HEK293 (cell line): Measurements from ENCODE around the gene ENDOV.
A peak's percentile ranks its signal among the peaks of the same experiment; 100 is the strongest.

Source experiments
- ATF2 ChIP-seq: fragments of 450-650 bp; formaldehyde crosslinking; IDR thresholded peaks from 2 replicates; pipeline ENCODE4 v1.5.1; 2016; ENCODE audit warnings: missing biosample characterization, missing genetic modification characterization, low read depth
- IKZF3 ChIP-seq: fragments of 450-650 bp; IDR thresholded peaks from 2 replicates; pipeline ENCODE4 v1.5.0; 2018; ENCODE audit warnings: missing biosample characterization, mild to moderate bottlenecking, missing genetic modification characterization, moderate library complexity
- KLF17 ChIP-seq: fragments of 450-650 bp; formaldehyde crosslinking; IDR thresholded peaks from 2 replicates; pipeline ENCODE4 v1.5.1; 2016; ENCODE audit warnings: missing biosample characterization, missing genetic modification characterization
- KLF8 ChIP-seq: fragments of 450-650 bp; formaldehyde crosslinking; IDR thresholded peaks from 2 replicates; pipeline ENCODE4 v1.5.1; 2016; ENCODE audit warnings: missing biosample characterization, missing genetic modification characterization
- TCF7L2 ChIP-seq: IDR thresholded peaks from 2 replicates; pipeline ENCODE4 v1.6.1; 2011; ENCODE audit warnings: low read depth, mild to moderate bottlenecking, inconsistent platforms, low read length, moderate library complexity, borderline replicate concordance
- TRIM28 ChIP-seq: IDR thresholded peaks from 2 replicates; pipeline ENCODE4 v1.6.1; 2011; ENCODE audit warnings: low read length, control low read depth, borderline replicate concordance
- TSHZ1 ChIP-seq: fragments of 450-650 bp; formaldehyde crosslinking; IDR thresholded peaks from 2 replicates; pipeline ENCODE4 v1.5.1; 2016; ENCODE audit warnings: missing biosample characterization, missing genetic modification characterization, borderline replicate concordance
- YY2 ChIP-seq: fragments of 450-650 bp; formaldehyde crosslinking; IDR thresholded peaks from 2 replicates; pipeline ENCODE4 v1.5.1; 2016; ENCODE audit warnings: missing biosample characterization, missing genetic modification characterization
- ZIC2 ChIP-seq: fragments of 450-650 bp; formaldehyde crosslinking; IDR thresholded peaks from 2 replicates; pipeline ENCODE4 v1.5.1; 2016; ENCODE audit warnings: missing biosample characterization, missing genetic modification characterization
- ZNF10 ChIP-seq: fragments of 450-650 bp; formaldehyde crosslinking; IDR thresholded peaks from 2 replicates; pipeline ENCODE4 v1.5.1; 2017; ENCODE audit warnings: missing biosample characterization, missing genetic modification characterization
- ZNF112 ChIP-seq: fragments of 450-650 bp; formaldehyde crosslinking; IDR thresholded peaks from 2 replicates; pipeline ENCODE4 v1.5.0; 2017; ENCODE audit warnings: missing biosample characterization, missing genetic modification characterization
- ZNF280D ChIP-seq: fragments of 450-650 bp; formaldehyde crosslinking; IDR thresholded peaks from 2 replicates; pipeline ENCODE4 v1.5.1; 2016; ENCODE audit warnings: missing biosample characterization, missing genetic modification characterization
- ZNF311 ChIP-seq: fragments of 450-650 bp; formaldehyde crosslinking; IDR thresholded peaks from 2 replicates; pipeline ENCODE4 v1.5.1; 2017; ENCODE audit warnings: missing biosample characterization, missing genetic modification characterization, borderline replicate concordance
- ZNF324 ChIP-seq: fragments of 450-650 bp; formaldehyde crosslinking; IDR thresholded peaks from 2 replicates; pipeline ENCODE4 v1.5.1; 2016; ENCODE audit warnings: missing biosample characterization, missing genetic modification characterization
- ZNF335 ChIP-seq: fragments of 450-650 bp; formaldehyde crosslinking; conservative IDR thresholded peaks from 2 replicates; pipeline ENCODE4 v1.5.1; 2016; ENCODE audit warnings: missing biosample characterization, missing genetic modification characterization
- ZNF391 ChIP-seq: fragments of 450-650 bp; formaldehyde crosslinking; IDR thresholded peaks from 2 replicates; pipeline ENCODE4 v1.5.1; 2016; ENCODE audit warnings: low read depth, missing biosample characterization, missing genetic modification characterization, borderline replicate concordance
- ZNF488 ChIP-seq: fragments of 450-650 bp; formaldehyde crosslinking; IDR thresholded peaks from 2 replicates; pipeline ENCODE4 v1.5.1; 2016; ENCODE audit warnings: missing biosample characterization, missing genetic modification characterization
- ZNF596 ChIP-seq: fragments of 450-650 bp; IDR thresholded peaks from 2 replicates; pipeline ENCODE4 v1.5.0; 2018; ENCODE audit warnings: missing biosample characterization, mild to moderate bottlenecking, missing genetic modification characterization, moderate library complexity
- ZNF623 ChIP-seq: fragments of 450-650 bp; formaldehyde crosslinking; IDR thresholded peaks from 2 replicates; pipeline ENCODE4 v1.5.1; 2016; ENCODE audit warnings: missing biosample characterization, missing genetic modification characterization
- ZNF624 ChIP-seq: fragments of 450-650 bp; formaldehyde crosslinking; IDR thresholded peaks from 2 replicates; pipeline ENCODE4 v1.5.1; 2017; ENCODE audit warnings: missing biosample characterization, missing genetic modification characterization
- ZNF645 ChIP-seq: fragments of 450-650 bp; formaldehyde crosslinking; IDR thresholded peaks from 2 replicates; pipeline ENCODE4; 2016; ENCODE audit warnings: missing biosample characterization, missing genetic modification characterization
- ZNF701 ChIP-seq: fragments of 450-650 bp; formaldehyde crosslinking; IDR thresholded peaks from 2 replicates; pipeline ENCODE4 v1.5.1; 2016; ENCODE audit warnings: missing biosample characterization, missing genetic modification characterization
- ZNF747 ChIP-seq: fragments of 450-650 bp; formaldehyde crosslinking; IDR thresholded peaks from 2 replicates; pipeline ENCODE4 v1.5.1; 2016; ENCODE audit warnings: missing biosample characterization, missing genetic modification characterization
- ZSCAN16 ChIP-seq: fragments of 450-650 bp; formaldehyde crosslinking; IDR thresholded peaks from 2 replicates; pipeline ENCODE4 v1.5.1; 2016; ENCODE audit warnings: missing biosample characterization, missing genetic modification characterization
- ZSCAN18 ChIP-seq: fragments of 450-650 bp; formaldehyde crosslinking; IDR thresholded peaks from 2 replicates; pipeline ENCODE4 v1.5.1; 2016; ENCODE audit warnings: missing biosample characterization, missing genetic modification characterization

ENDOV gene

GRCh38 chr17:80474961-80475909 lies 60.3 kb downstream of the ENDOV start (continued):
- TF ChIP-seq ZNF645 (tag by site-specific recombination) (no peak), ZNF623 (tag by site-specific recombination) (no peak; the same call in 1 of the 2 replicates), ZNF280D (tag by site-specific recombination) (no peak), ZNF311 (tag by site-specific recombination) (no peak), ATF2 (tag by site-specific recombination) (no peak), KLF17 (no peak), ZNF701 (tag by site-specific recombination) (no peak), TCF7L2 (no peak), ZIC2 (tag by site-specific recombination) (peak; percentile 66), ZNF112 (no peak), IKZF3 (tag by site-specific recombination) (no peak), ZNF335 (tag by site-specific recombination) (peak; percentile 54), KLF8 (no peak), ZSCAN18 (no peak), ZSCAN16 (no peak), ZNF747 (tag by site-specific recombination) (no peak), ZNF391 (tag by site-specific recombination) (no peak), TRIM28 (no peak), ZNF596 (tag by site-specific recombination) (no peak), ZNF10 (tag by site-specific recombination) (peak; percentile 77; the same call in 1 of the 2 replicates), TSHZ1 (tag by site-specific recombination) (no peak), ZNF324 (tag by site-specific recombination) (no peak), ZNF488 (no peak), ZNF624 (tag by site-specific recombination) (no peak), YY2 (no peak)
